Measurements from ENCODE around the gene GORASP1. TPM values are rescaled to one million over a fixed set of nuclear protein-coding genes. Genes with fewer than 3 reads are reported as not detected.

The GORASP1 gene
- total RNA-seq, 2 experiments from 2014 or later = 51.5 to 59.9 TPM

GRCh38 chr3:39141171-39141995, 34.0 kb upstream of the GORASP1 start:
- no peak for TF ChIP-seq CTCF (conservative IDR thresholded peaks at IDR 0.05; ENCODE audit: low read length)
- no peak for TF ChIP-seq EZH2phosphoT487 (IDR thresholded peaks at IDR 0.05; ENCODE audit: borderline replicate concordance, low read depth, low read length)
- intact Hi-C loops (cut with micrococcal nuclease; ENCODE audit: unreplicated experiment) = no loop called here
- Histone ChIP-seq H4K20me1 (ENCODE audit: insufficient read depth, low read length) (no peaks in the 10 kb centered on the region), H3K79me2 (ENCODE audit: insufficient read depth, low read depth, low read length) (peaks cover 9% of the 10 kb centered on the region; the same call in 1 of the 2 replicates), H3K9me2 (ENCODE audit: insufficient read depth, low read length) (no peaks in the 10 kb centered on the region), H3K27ac (ENCODE audit: low read depth, low read length, poor library complexity, severe bottlenecking) (no peak overlapping the region), H3K4me1 (ENCODE audit: insufficient read depth, low read length, poor library complexity, severe bottlenecking) (peaks cover 30% of the 10 kb centered on the region), H3K4me3 (ENCODE audit: low read depth, low read length, poor library complexity, severe bottlenecking) (no peak overlapping the region), H2AFZ (ENCODE audit: low read length) (no peak overlapping the region), H3K9me3 (ENCODE audit: low read length) (no peaks in the 10 kb centered on the region), H3K4me2 (ENCODE audit: low read length) (no peak overlapping the region), H3K36me3 (ENCODE audit: insufficient read depth, low read length) (peaks cover 86% of the 10 kb centered on the region)
- ChIA-PET CTCF (ENCODE audit: unreplicated experiment) (no interaction called here), POLR2A (interaction anchor here (1.2 kb wide), 2 partner anchors 9 to 32 kb away, joined by 4 read pairs; no protein-coding TSS in a partner anchor)
- no peak for DNase-seq (ENCODE audit: low spot score)
- BruUV-seq (replicated peaks) = no TSS peak

- intact Hi-C loops (cut with micrococcal nuclease; ENCODE audit: unreplicated experiment) = no loop called here
- peaks cover under 1% of the 10 kb centered on the region; the same call in 1 of the 2 replicates for H3K79me2 ChIP-seq (ENCODE audit: insufficient read depth, low read depth, low read length)
- BruUV-seq (replicated peaks) = no TSS peak
- H3K27ac ChIP-seq (ENCODE audit: low read depth, low read length, poor library complexity, severe bottlenecking) = no peak overlapping the region
- H3K9me3 ChIP-seq (ENCODE audit: low read length) = no peaks in the 10 kb centered on the region
- H3K4me1 ChIP-seq (ENCODE audit: insufficient read depth, low read length, poor library complexity, severe bottlenecking) = peaks cover 22% of the 10 kb centered on the region
- no peak overlapping the region for H3K4me3 ChIP-seq (ENCODE audit: low read depth, low read length, poor library complexity, severe bottlenecking)
- no peak overlapping the region for H2AFZ ChIP-seq (ENCODE audit: low read length)
- H3K4me2 ChIP-seq (ENCODE audit: low read length) = no peak overlapping the region
- no peaks in the 10 kb centered on the region for H4K20me1 ChIP-seq (ENCODE audit: insufficient read depth, low read length)
- CTCF ChIA-PET (ENCODE audit: unreplicated experiment) = interaction anchor here (0.6 kb wide), 1 partner anchor 75 kb away, joined by 3 read pairs; no protein-coding TSS in a partner anchor
- H3K36me3 ChIP-seq (ENCODE audit: insufficient read depth, low read length) = peaks cover 77% of the 10 kb centered on the region
- POLR2A ChIA-PET = interaction anchor here (0.5 to 1.2 kb wide), 2 partner anchors 8 to 33 kb away, joined by 4 read pairs; no protein-coding TSS in a partner anchor
- H3K9me2 ChIP-seq (ENCODE audit: insufficient read depth, low read length) = no peaks in the 10 kb centered on the region
- no peak for DNase-seq (ENCODE audit: low spot score)
- TF ChIP-seq CTCF (conservative IDR thresholded peaks at IDR 0.05; ENCODE audit: low read length) (no peak), EZH2phosphoT487 (IDR thresholded peaks at IDR 0.05; ENCODE audit: borderline replicate concordance, low read depth, low read length) (no peak)
These were observed 33.0 kb upstream of the GORASP1 start for GRCh38 chr3:39140341-39140971.

All from OCI-LY7 (cell line).